Measurements from ENCODE around the gene RNF13. TPM values are rescaled to one million over a fixed set of nuclear protein-coding genes. Genes with fewer than 3 reads are reported as not detected.

The RNF13 gene
- total and polyA plus RNA-seq, 2 donors (not counting 3 experiments of a cell fraction or from before 2014, with no cell fraction given): 16.4 to 27.1 TPM

DNA sequence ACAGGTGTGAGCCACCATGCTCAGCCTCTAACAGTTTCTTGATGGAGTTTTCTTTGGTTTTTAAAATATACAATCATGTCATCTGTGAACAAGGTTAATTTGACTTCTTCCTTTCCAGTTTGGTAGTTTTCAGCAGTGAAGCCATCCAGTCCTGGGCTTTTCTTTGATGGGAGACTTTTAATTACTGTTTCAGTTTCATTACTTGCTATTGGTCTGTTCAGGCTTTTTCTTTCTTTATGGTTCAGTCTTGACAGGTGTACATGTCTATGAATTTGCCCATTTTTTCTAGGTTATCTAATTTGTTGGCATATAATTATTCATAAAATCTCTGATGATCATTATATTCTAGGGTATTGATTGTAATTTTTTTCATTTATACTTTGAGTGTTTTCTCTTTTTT lies 120.8 kb downstream of the RNF13 start:
- CTCF ChIA-PET: interaction anchor here (1.9 to 4.6 kb wide), 2 partner anchors 250 to 291 kb away, joined by 11 to 42 read pairs; no protein-coding TSS in a partner anchor
- H3K4me3 ChIP-seq (replicated peaks in 1 of 3; ENCODE audit: insufficient read depth in 1 of 3, low read depth in 1 of 3, low read length in 3 of 3): no peak overlapping the region
- DNase-seq (ENCODE audit: low read depth, low spot score): no peak
- H3K27me3 ChIP-seq (ENCODE audit: control insufficient read depth in 2 of 2, insufficient read depth in 2 of 2, low read length in 2 of 2): no peaks in the 10 kb centered on the region
- POLR2A ChIA-PET: no interaction called here
- H3K36me3 ChIP-seq (ENCODE audit: control insufficient read depth in 2 of 2, extremely low read depth in 1 of 2, insufficient read depth in 2 of 2, low read length in 2 of 2): no peaks in the 10 kb centered on the region
- H3K9ac ChIP-seq (replicated peaks; ENCODE audit: extremely low read depth, insufficient read depth, low read length): no peak overlapping the region
- intact Hi-C loops (cut with micrococcal nuclease): loop anchor here (10.0 kb wide), 2 partner anchors 439 to 561 kb away; no protein-coding TSS in a partner anchor
- dilution Hi-C loops (cut with MboI; ENCODE audit: extremely low pct_ligation_motif_present, low sequenced_read_pairs): no loop called here
- peaks cover 2% of the 10 kb centered on the region for H3K4me1 ChIP-seq (ENCODE audit: control insufficient read depth, extremely low read depth, insufficient read depth, low read length)
- H3K79me2 ChIP-seq (ENCODE audit: control insufficient read depth, insufficient read depth, low read length): no peaks in the 10 kb centered on the region
- BruUV-seq (replicated peaks): no TSS peak
- no peak overlapping the region for H3K4me2 ChIP-seq (ENCODE audit: insufficient read depth, low read length)
- no peak for FAIRE-seq
- no peak overlapping the region for H3K27ac ChIP-seq (ENCODE audit: insufficient read depth, low read depth, low read length)
- H4K20me1 ChIP-seq (replicated peaks; ENCODE audit: control insufficient read depth, extremely low read depth, insufficient read depth, low read length): no peaks in the 10 kb centered on the region
- no peaks in the 10 kb centered on the region for H3K9me1 ChIP-seq (replicated peaks; ENCODE audit: control insufficient read depth, extremely low read depth, insufficient read depth, low read length)
- H2AFZ ChIP-seq (ENCODE audit: low read depth, low read length): no peak overlapping the region
- TF ChIP-seq GATA2 (IDR thresholded peaks at IDR 0.05; ENCODE audit: insufficient read depth, insufficient read length, low read depth, low read length) (no peak), POLR2AphosphoS5 (IDR thresholded peaks at IDR 0.05; ENCODE audit: insufficient read depth, low read depth, low read length) (no peak), MAX (IDR thresholded peaks at IDR 0.05; ENCODE audit: insufficient read depth, insufficient read length) (no peak), JUN (IDR thresholded peaks at IDR 0.05; ENCODE audit: borderline replicate concordance, insufficient read depth, insufficient read length, low read depth) (no peak), FOS (IDR thresholded peaks at IDR 0.05; ENCODE audit: borderline replicate concordance, insufficient read depth, low read length) (no peak), EZH2 (IDR thresholded peaks at IDR 0.05; ENCODE audit: borderline replicate concordance, low read depth, low read length, severe bottlenecking) (no peak), POLR2A (IDR thresholded peaks at IDR 0.05; ENCODE audit: low read depth, low read length) (no peak), MYC (IDR thresholded peaks at IDR 0.05; ENCODE audit: low read depth, low read length) (no peak), CTCF (IDR thresholded peaks at IDR 0.05; ENCODE audit: extremely low read depth in 1 of 2, insufficient read depth in 1 of 2, low read depth in 1 of 2, low read length in 2 of 2) (no peak)
- H3K9me3 ChIP-seq (replicated peaks; ENCODE audit: control insufficient read depth, insufficient read depth, low read length): no peaks in the 10 kb centered on the region

Measured in endothelial cell of umbilical vein (primary cell).